Transverse colon (tissue), 4 donors: ENCODE data around the gene USP5. TPM values are rescaled to one million over a fixed set of nuclear protein-coding genes. Genes with fewer than 3 reads are reported as not detected.

Experiments used
- DNase-seq: peaks from one replicate; pipeline ENCODE4 v3.0.0-alpha.2; 2019
- H3K27ac ChIP-seq, 4 donors: fragments of 200-600 bp; sonication (generic); 2 replicates each; pipeline ENCODE4 v1.5.1; 2016 to 2018; ENCODE audit warnings: inconsistent platforms in 4 of 4
- H3K27me3 ChIP-seq: fragments of 200-600 bp; sonication (generic); 2 replicates; pipeline ENCODE4 v1.5.1; 2017; ENCODE audit warnings: inconsistent platforms
- H3K36me3 ChIP-seq, 4 donors: fragments of 200-600 bp; sonication (generic); 2 replicates each; pipeline ENCODE4 v1.5.1; 2017 to 2019; ENCODE audit warnings: inconsistent platforms in 4 of 4
- H3K4me1 ChIP-seq, 4 donors: fragments of 200-600 bp; sonication (generic); 2 replicates each; pipeline ENCODE4 v1.5.1; 2017 to 2020; ENCODE audit warnings: inconsistent platforms in 4 of 4
- H3K4me3 ChIP-seq, 4 donors: fragments of 200-600 bp; sonication (generic); 1 replicate in 1 of 4; 2 replicates in 3 of 4; pipeline versions ENCODE4 v1.5.1 to v1.6.1; 2017 to 2019; ENCODE audit warnings: inconsistent platforms in 4 of 4
- H3K9me3 ChIP-seq, 2 donors: fragments of 200-600 bp; sonication (generic); 2 replicates each; pipeline ENCODE4 v1.5.1; 2017 to 2019; ENCODE audit warnings: inconsistent platforms in 2 of 2
- CTCF ChIP-seq, 5 experiments: fragments of 200-600 bp in 3 of 5; fragments of 450-650 bp in 2 of 5; sonication (generic) in 3 of 5; IDR thresholded peaks; 1 replicate in 2 of 5; 2 replicates in 3 of 5; pipeline ENCODE4 v1.5.1; 2016 to 2017; ENCODE audit warnings: antibody characterized with exemption in 5 of 5, inconsistent platforms in 3 of 5, mild to moderate bottlenecking in 2 of 5, moderate library complexity in 1 of 5
- EP300 ChIP-seq: sonication (generic); formaldehyde crosslinking; IDR thresholded peaks from one replicate; pipeline ENCODE4 v1.6.1; 2017; ENCODE audit warnings: antibody characterized with exemption, low read depth
- POLR2A ChIP-seq: fragments of 450-650 bp; IDR thresholded peaks from one replicate; pipeline ENCODE4 v1.6.1; 2016; ENCODE audit warnings: antibody characterized with exemption, mild to moderate bottlenecking, moderate library complexity
- POLR2AphosphoS5 ChIP-seq, 3 donors: sonication (generic); formaldehyde crosslinking; IDR thresholded peaks; one replicate each; pipeline ENCODE4 v1.6.1; 2016; ENCODE audit warnings: antibody characterized with exemption in 3 of 3
- WGBS, 2 donors: methylation state at CpG; one replicate each; pipeline ENCODE4 v1.1.5; 2018; ENCODE audit warnings: low coverage in 1 of 2; 5-methylcytosine and 5-hydroxymethylcytosine counted together
- in situ Hi-C, 4 donors: fragments of 200-750 bp; cut with MboI; loops; one replicate each; pipeline versions ENCODE4 v1.15.0 to v1.15.1; 2017; ENCODE audit warnings: low sequenced_read_pairs in 3 of 4, low pct_ligation_motif_present in 1 of 4, low pct_unique_long_range_greater_than_20kb in 1 of 4
- intact Hi-C: fragments of 100-400 bp; cut with DNase I; formaldehyde crosslinking; loops from one replicate; pipeline ENCODE4 v1.15.1; 2023; ENCODE audit warnings: low total_unique reads
- total RNA-seq, 4 donors: library from RNA; depleted of rRNA; stranded (reverse); fragments of >200 nt; gene quantifications; one replicate each; pipeline ENCODE4 v1.1.0, GENCODE V29; 2016

The USP5 gene
- total RNA-seq, 4 donors from 2014 or later = 30.5 to 171 (median 35.4) TPM

GRCh38 chr12:6852651-6853354, 853 bp downstream of the USP5 start:
- Histone ChIP-seq H3K4me3 (peak overlapping the region; percentile 38 to 82 (median 52)), H3K27ac (peak overlapping the region; percentile 75 to 98 (median 97)), H3K9me3 (no peaks in the 10 kb centered on the region), H3K27me3 (no peaks in the 10 kb centered on the region), H3K4me1 (peaks cover 10 to 27% (median 17%) of the 10 kb centered on the region in 4 donors), H3K36me3 (peaks cover 0 to 14% (median 5%) of the 10 kb centered on the region in 4 donors)
- intact Hi-C loops (no loop called here), in situ Hi-C loops (no loop called here)
- 2% methylated on average over 18 of the region's 18 CpGs; no CpG with 5 or more reads in 1 of the 2 donors for WGBS, 2 donors
- TF ChIP-seq POLR2A (no peak), POLR2AphosphoS5 (IDR thresholded peaks at IDR 0.05) (no peak), CTCF (IDR thresholded peaks at IDR 0.05) (no peak), EP300 (no peak)
- DNase-seq = peak; percentile 50

- Histone ChIP-seq H3K4me1 (peaks cover 10 to 27% (median 17%) of the 10 kb centered on the region in 4 donors), H3K36me3 (peaks cover 0 to 20% (median 9%) of the 10 kb centered on the region in 4 donors), H3K27ac (peak overlapping the region; percentile 75 to 98 (median 97)), H3K4me3 (peak overlapping the region in 1 of 4 donors; percentile 82), H3K9me3 (no peaks in the 10 kb centered on the region), H3K27me3 (no peaks in the 10 kb centered on the region)
- WGBS, 2 donors = 76% methylated on average over 1 of the region's 1 CpG; no CpG with 5 or more reads in 1 of the 2 donors
- TF ChIP-seq CTCF (IDR thresholded peaks at IDR 0.05) (no peak), POLR2A (no peak), POLR2AphosphoS5 (IDR thresholded peaks at IDR 0.05) (no peak), EP300 (no peak)
- intact Hi-C loops = no loop called here
- DNase-seq = no peak
- in situ Hi-C loops = no loop called here
These were observed 1.7 kb downstream of the USP5 start for GRCh38 chr12:6853626-6854025.

- intact Hi-C loops (no loop called here), in situ Hi-C loops (no loop called here)
- Histone ChIP-seq H3K36me3 (peaks cover 0 to 24% (median 11%) of the 10 kb centered on the region in 4 donors), H3K27me3 (no peaks in the 10 kb centered on the region), H3K4me3 (no peak overlapping the region), H3K9me3 (no peaks in the 10 kb centered on the region), H3K4me1 (peaks cover 10 to 27% (median 17%) of the 10 kb centered on the region in 4 donors), H3K27ac (peak overlapping the region in 1 of 4 donors; percentile 97)
- DNase-seq = no peak
- WGBS, 2 donors = 86% methylated on average over 6 of the region's 6 CpGs; no CpG with 5 or more reads in 1 of the 2 donors
- TF ChIP-seq EP300 = no peak
- TF ChIP-seq CTCF (IDR thresholded peaks at IDR 0.05) = no peak
- no peak for TF ChIP-seq POLR2AphosphoS5 (IDR thresholded peaks at IDR 0.05)
- TF ChIP-seq POLR2A = no peak
These were observed 2.1 kb downstream of the USP5 start for GRCh38 chr12:6854036-6854435.

- DNase-seq = no peak
- H3K27me3 ChIP-seq = no peaks in the 10 kb centered on the region
- H3K27ac ChIP-seq = no peak overlapping the region
- no peak overlapping the region for H3K4me3 ChIP-seq
- WGBS, 2 donors = 88 to 93% methylated on average over 11 to 14 of the region's 14 CpGs
- intact Hi-C loops = no loop called here
- peaks cover 10 to 22% (median 15%) of the 10 kb centered on the region in 4 donors for H3K4me1 ChIP-seq
- TF ChIP-seq EP300 (no peak), POLR2AphosphoS5 (IDR thresholded peaks at IDR 0.05) (no peak), CTCF (IDR thresholded peaks at IDR 0.05) (no peak), POLR2A (no peak)
- in situ Hi-C loops = no loop called here
- peaks cover 0 to 37% (median 18%) of the 10 kb centered on the region in 4 donors for H3K36me3 ChIP-seq
- H3K9me3 ChIP-seq = no peaks in the 10 kb centered on the region
These were observed 3.4 kb downstream of the USP5 start for GRCh38 chr12:6855322-6855721.
